Keratinocyte (primary cell): ENCODE data around the gene SPACA7.

Source experiments
- EZH2 ChIP-seq: IDR thresholded peaks from one replicate; pipeline ENCODE4 v1.6.1; 2012; ENCODE audit warnings: inconsistent platforms, mild to moderate bottlenecking, low read length, moderate library complexity
- TF ChIP-seq, protein P1 (sequence below), 3 experiments: IDR thresholded peaks in 1 of 3; conservative IDR thresholded peaks in 1 of 3; optimal IDR thresholded peaks in 1 of 3; 2 replicates in 2 of 3; 3 replicates in 1 of 3; pipeline versions ENCODE3 to v1.5.1; 2011; ENCODE audit warnings: low read length in 3 of 3, mild to moderate bottlenecking in 3 of 3, moderate library complexity in 2 of 3, control low read depth in 1 of 3, inconsistent platforms in 1 of 3; ENCODE audit not compliant: insufficient read depth in 2 of 3; ENCODE audit errors: extremely low read depth in 1 of 3

DNA sequence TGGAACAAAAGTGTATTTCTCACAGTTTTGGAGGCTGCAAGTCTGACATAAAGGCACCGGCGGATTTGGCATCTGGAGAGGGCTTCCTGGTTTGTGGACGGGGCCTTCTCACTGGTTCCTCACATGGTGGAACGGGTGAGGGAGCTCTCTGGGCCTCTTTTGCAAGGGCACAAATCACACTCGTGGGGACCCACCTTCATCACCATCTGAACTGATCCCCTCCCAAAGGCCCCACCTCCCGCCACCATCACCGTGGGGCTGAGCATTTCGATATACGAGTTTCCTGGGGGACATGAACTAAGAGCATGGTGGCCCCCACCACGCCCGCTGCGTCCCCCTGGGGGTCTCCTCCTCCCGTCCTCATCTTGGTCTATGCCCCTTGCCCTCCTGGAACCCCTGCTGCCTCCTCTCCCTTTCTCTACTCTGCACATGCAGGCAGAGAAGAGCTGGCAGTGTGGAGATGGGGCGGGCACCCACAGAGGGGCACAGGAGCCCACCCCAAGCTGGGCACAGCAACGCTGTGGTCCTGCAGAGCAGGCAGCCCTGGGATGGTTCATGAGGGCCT, 20.8 kb upstream of the SPACA7 start:
- TF ChIP-seq, protein P1, sequence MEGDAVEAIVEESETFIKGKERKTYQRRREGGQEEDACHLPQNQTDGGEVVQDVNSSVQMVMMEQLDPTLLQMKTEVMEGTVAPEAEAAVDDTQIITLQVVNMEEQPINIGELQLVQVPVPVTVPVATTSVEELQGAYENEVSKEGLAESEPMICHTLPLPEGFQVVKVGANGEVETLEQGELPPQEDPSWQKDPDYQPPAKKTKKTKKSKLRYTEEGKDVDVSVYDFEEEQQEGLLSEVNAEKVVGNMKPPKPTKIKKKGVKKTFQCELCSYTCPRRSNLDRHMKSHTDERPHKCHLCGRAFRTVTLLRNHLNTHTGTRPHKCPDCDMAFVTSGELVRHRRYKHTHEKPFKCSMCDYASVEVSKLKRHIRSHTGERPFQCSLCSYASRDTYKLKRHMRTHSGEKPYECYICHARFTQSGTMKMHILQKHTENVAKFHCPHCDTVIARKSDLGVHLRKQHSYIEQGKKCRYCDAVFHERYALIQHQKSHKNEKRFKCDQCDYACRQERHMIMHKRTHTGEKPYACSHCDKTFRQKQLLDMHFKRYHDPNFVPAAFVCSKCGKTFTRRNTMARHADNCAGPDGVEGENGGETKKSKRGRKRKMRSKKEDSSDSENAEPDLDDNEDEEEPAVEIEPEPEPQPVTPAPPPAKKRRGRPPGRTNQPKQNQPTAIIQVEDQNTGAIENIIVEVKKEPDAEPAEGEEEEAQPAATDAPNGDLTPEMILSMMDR (optimal IDR thresholded peaks at IDR 0.05 in 1 of 3, IDR thresholded peaks at IDR 0.05 in 1 of 3, conservative IDR thresholded peaks at IDR 0.05 in 1 of 3; ENCODE audit: extremely low read depth in 1 of 3, insufficient read depth in 2 of 3, low read length in 3 of 3): no peak
- TF ChIP-seq EZH2: no peak
